ENCODE measurements around the gene TMEM178B. TPM values are rescaled to one million over a fixed set of nuclear protein-coding genes. Genes with fewer than 3 reads are reported as not detected.

Gene TMEM178B
- polyA plus RNA-seq, 1 donor from 2014 or later = 40.7 TPM

DNA sequence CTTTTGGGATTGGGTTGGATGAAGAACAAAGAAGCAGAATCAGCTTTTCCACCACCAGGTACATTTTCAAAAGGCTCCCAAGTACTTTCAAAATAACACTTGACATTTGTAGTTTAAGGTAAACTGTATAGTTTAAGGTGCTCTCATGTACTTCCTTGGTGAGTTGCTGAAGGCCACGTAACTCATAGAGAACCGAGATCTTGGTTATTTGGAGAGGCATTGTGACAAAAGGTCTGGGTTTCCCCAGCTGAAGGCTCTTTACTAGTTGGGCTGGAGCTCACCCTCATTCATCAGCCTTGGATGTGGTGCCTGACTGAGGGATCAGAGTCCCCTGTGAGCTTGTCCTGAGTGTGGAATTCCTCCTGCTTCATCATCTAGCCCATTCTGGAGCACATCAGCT, 191.8 kb downstream of the TMEM178B start:
- Histone ChIP-seq H3K9me2 (ENCODE audit: insufficient read depth, low read length) (no peaks in the 10 kb centered on the region), H3F3A (ENCODE audit: insufficient read depth, low read length, poor library complexity, severe bottlenecking) (peaks cover 17% of the 10 kb centered on the region), H3K36me3 (ENCODE audit: insufficient read depth, low read length) (no peaks in the 10 kb centered on the region), H3K9me3 (ENCODE audit: low read length) (no peaks in the 10 kb centered on the region), H3K27ac (ENCODE audit: low read length) (no peak overlapping the region), H3K4me2 (ENCODE audit: low read length) (no peak overlapping the region), H4K20me1 (ENCODE audit: insufficient read depth) (no peaks in the 10 kb centered on the region), H3K27me3 (ENCODE audit: insufficient read depth, low read depth, low read length) (no peaks in the 10 kb centered on the region), H3K9ac (ENCODE audit: low read length) (no peak overlapping the region), H3K4me3 (ENCODE audit: low read length) (no peak overlapping the region), H3K79me2 (replicated peaks; ENCODE audit: insufficient read depth, low read length) (peaks cover 34% of the 10 kb centered on the region), H2AFZ (ENCODE audit: low read depth, low read length) (no peak overlapping the region)
- no peak for TF ChIP-seq MXI1 (conservative IDR thresholded peaks at IDR 0.05; ENCODE audit: poor library complexity, severe bottlenecking)
- TF ChIP-seq EZH2 (IDR thresholded peaks at IDR 0.05; ENCODE audit: borderline replicate concordance, insufficient read depth, low read length, poor library complexity, severe bottlenecking) = no peak
- TF ChIP-seq, protein P1, sequence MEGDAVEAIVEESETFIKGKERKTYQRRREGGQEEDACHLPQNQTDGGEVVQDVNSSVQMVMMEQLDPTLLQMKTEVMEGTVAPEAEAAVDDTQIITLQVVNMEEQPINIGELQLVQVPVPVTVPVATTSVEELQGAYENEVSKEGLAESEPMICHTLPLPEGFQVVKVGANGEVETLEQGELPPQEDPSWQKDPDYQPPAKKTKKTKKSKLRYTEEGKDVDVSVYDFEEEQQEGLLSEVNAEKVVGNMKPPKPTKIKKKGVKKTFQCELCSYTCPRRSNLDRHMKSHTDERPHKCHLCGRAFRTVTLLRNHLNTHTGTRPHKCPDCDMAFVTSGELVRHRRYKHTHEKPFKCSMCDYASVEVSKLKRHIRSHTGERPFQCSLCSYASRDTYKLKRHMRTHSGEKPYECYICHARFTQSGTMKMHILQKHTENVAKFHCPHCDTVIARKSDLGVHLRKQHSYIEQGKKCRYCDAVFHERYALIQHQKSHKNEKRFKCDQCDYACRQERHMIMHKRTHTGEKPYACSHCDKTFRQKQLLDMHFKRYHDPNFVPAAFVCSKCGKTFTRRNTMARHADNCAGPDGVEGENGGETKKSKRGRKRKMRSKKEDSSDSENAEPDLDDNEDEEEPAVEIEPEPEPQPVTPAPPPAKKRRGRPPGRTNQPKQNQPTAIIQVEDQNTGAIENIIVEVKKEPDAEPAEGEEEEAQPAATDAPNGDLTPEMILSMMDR (IDR thresholded peaks at IDR 0.05; ENCODE audit: poor library complexity, severe bottlenecking) = no peak
- TF ChIP-seq REST (IDR thresholded peaks at IDR 0.05; ENCODE audit: borderline replicate concordance) = no peak
- TF ChIP-seq TAF1 (IDR thresholded peaks at IDR 0.05; ENCODE audit: low read depth) = no peak
- no peak for TF ChIP-seq POLR2AphosphoS5 (IDR thresholded peaks at IDR 0.05)
- TF ChIP-seq SMC3 (conservative IDR thresholded peaks at IDR 0.05; ENCODE audit: poor library complexity) = no peak
- TF ChIP-seq RAD21 (conservative IDR thresholded peaks at IDR 0.05) = no peak
- no peak for TF ChIP-seq EP300 (conservative IDR thresholded peaks at IDR 0.05; ENCODE audit: poor library complexity, severe bottlenecking)

DNA sequence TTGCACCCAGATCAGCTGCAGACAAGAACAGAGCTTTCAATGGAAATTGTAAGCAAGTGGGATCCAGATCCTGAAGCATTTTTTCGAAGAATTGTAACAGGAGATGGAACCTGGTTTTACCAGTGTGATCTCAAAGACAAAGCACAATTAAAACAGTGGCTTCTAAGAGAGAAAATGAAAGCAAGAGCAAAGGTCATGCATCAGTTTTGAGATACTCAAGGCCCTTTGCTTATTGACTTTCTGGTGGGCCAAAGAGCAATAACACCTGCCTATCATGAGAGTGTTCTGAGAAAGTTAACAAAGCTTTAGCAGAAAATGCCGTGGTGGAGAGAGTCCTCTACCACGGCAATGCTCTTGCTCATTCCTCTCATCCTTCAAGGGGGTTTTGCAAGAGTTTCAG, 194.8 kb downstream of the TMEM178B start:
- no peak overlapping the region for H3K27ac ChIP-seq (ENCODE audit: low read length)
- no peaks in the 10 kb centered on the region for H4K20me1 ChIP-seq (ENCODE audit: insufficient read depth)
- H3K79me2 ChIP-seq (replicated peaks; ENCODE audit: insufficient read depth, low read length) = peaks cover 33% of the 10 kb centered on the region
- H2AFZ ChIP-seq (ENCODE audit: low read depth, low read length) = no peak overlapping the region
- H3K36me3 ChIP-seq (ENCODE audit: insufficient read depth, low read length) = no peaks in the 10 kb centered on the region
- no peaks in the 10 kb centered on the region for H3K27me3 ChIP-seq (ENCODE audit: insufficient read depth, low read depth, low read length)
- no peaks in the 10 kb centered on the region for H3K9me2 ChIP-seq (ENCODE audit: insufficient read depth, low read length)
- H3K9ac ChIP-seq (ENCODE audit: low read length) = no peak overlapping the region
- TF ChIP-seq EP300 (conservative IDR thresholded peaks at IDR 0.05; ENCODE audit: poor library complexity, severe bottlenecking) = no peak
- no peak for TF ChIP-seq TAF1 (IDR thresholded peaks at IDR 0.05; ENCODE audit: low read depth)
- TF ChIP-seq MXI1 (conservative IDR thresholded peaks at IDR 0.05; ENCODE audit: poor library complexity, severe bottlenecking) = no peak
- TF ChIP-seq, protein P1 (IDR thresholded peaks at IDR 0.05; ENCODE audit: poor library complexity, severe bottlenecking) = no peak
- TF ChIP-seq SMC3 (conservative IDR thresholded peaks at IDR 0.05; ENCODE audit: poor library complexity) = no peak
- TF ChIP-seq REST (IDR thresholded peaks at IDR 0.05; ENCODE audit: borderline replicate concordance) = no peak
- no peak for TF ChIP-seq POLR2AphosphoS5 (IDR thresholded peaks at IDR 0.05)
- no peak for TF ChIP-seq RAD21 (conservative IDR thresholded peaks at IDR 0.05)
- H3F3A ChIP-seq (ENCODE audit: insufficient read depth, low read length, poor library complexity, severe bottlenecking) = no peaks in the 10 kb centered on the region
- H3K9me3 ChIP-seq (ENCODE audit: low read length) = no peaks in the 10 kb centered on the region
- H3K4me3 ChIP-seq (ENCODE audit: low read length) = no peak overlapping the region
- no peak overlapping the region for H3K4me2 ChIP-seq (ENCODE audit: low read length)

Measured in neural cell (in vitro differentiated cells).